Neural progenitor cell (in vitro differentiated cells): ENCODE data around the gene FBXW4. TPM values are rescaled to one million over a fixed set of nuclear protein-coding genes. Genes with fewer than 3 reads are reported as not detected.

ENCODE experiments used
- DNase-seq: peaks from one replicate; pipeline ENCODE4 v3.0.0-alpha.2; 2016; ENCODE audit warnings: low spot score
- H2AFZ ChIP-seq: fragments of 200-600 bp; sonication (generic); replicated peaks from 2 replicates; pipeline ENCODE4 v1.6.1; 2016; ENCODE audit warnings: antibody characterized with exemption
- H3F3A ChIP-seq: fragments of 200-600 bp; sonication (generic); 2 replicates; pipeline ENCODE4 v1.6.1; 2016; ENCODE audit warnings: antibody characterized with exemption, low read depth
- H3K27ac ChIP-seq: fragments of 200-600 bp; sonication (generic); 2 replicates; pipeline ENCODE4 v1.5.1; 2016; ENCODE audit warnings: mild to moderate bottlenecking
- H3K27me3 ChIP-seq: fragments of 200-600 bp; sonication (generic); 2 replicates; pipeline ENCODE4 v1.6.1; 2016; ENCODE audit warnings: mild to moderate bottlenecking, moderate library complexity
- H3K36me3 ChIP-seq: fragments of 200-600 bp; sonication (generic); 2 replicates; pipeline ENCODE4 v1.5.1; 2016
- H3K4me1 ChIP-seq: fragments of 200-600 bp; sonication (generic); 2 replicates; pipeline ENCODE4 v1.6.1; 2016; ENCODE audit warnings: mixed run types
- H3K4me2 ChIP-seq: fragments of 200-600 bp; sonication (generic); 2 replicates; pipeline ENCODE4 v1.6.1; 2016
- H3K4me3 ChIP-seq: fragments of 200-600 bp; sonication (generic); 2 replicates; pipeline ENCODE4 v1.5.1; 2016
- H3K79me2 ChIP-seq: fragments of 200-600 bp; sonication (generic); 2 replicates; pipeline ENCODE4 v1.6.1; 2016; ENCODE audit warnings: low read depth
- H3K9ac ChIP-seq: fragments of 200-600 bp; sonication (generic); 2 replicates; pipeline ENCODE4 v1.6.1; 2016
- H3K9me3 ChIP-seq: fragments of 200-600 bp; sonication (generic); 2 replicates; pipeline ENCODE4 v1.5.1; 2016; ENCODE audit warnings: low read depth
- H4K20me1 ChIP-seq: fragments of 200-600 bp; sonication (generic); 2 replicates; pipeline ENCODE4 v1.6.1; 2016; ENCODE audit warnings: low read depth
- H3K27ac Mint-ChIP-seq: 3 replicates; pipeline ENCODE4 v1.8.0; 2021; ENCODE audit warnings: mixed read lengths
- H3K27me3 Mint-ChIP-seq: 2 replicates; pipeline ENCODE4 v1.8.0; 2022; ENCODE audit warnings: low read depth, mild to moderate bottlenecking, inconsistent platforms, moderate library complexity, mixed read lengths; ENCODE audit not compliant: insufficient read depth
- H3K36me3 Mint-ChIP-seq: 3 replicates; pipeline ENCODE4 v1.8.0; 2021; ENCODE audit warnings: mixed read lengths
- H3K4me1 Mint-ChIP-seq: 3 replicates; pipeline ENCODE4 v1.8.0; 2021; ENCODE audit warnings: mixed read lengths
- H3K4me3 Mint-ChIP-seq: 3 replicates; pipeline ENCODE4 v1.8.0; 2021; ENCODE audit warnings: mild to moderate bottlenecking, moderate library complexity, mixed read lengths
- H3K9me3 Mint-ChIP-seq: 3 replicates; pipeline ENCODE4 v1.8.0; 2020; ENCODE audit warnings: mixed read lengths
- EZH2 ChIP-seq: fragments of 200-600 bp; sonication (generic); IDR thresholded peaks from 2 replicates; pipeline ENCODE4 v1.6.1; 2017; ENCODE audit warnings: antibody characterized with exemption, mild to moderate bottlenecking, moderate library complexity
- EZH2phosphoT487 ChIP-seq: fragments of 200-600 bp; sonication (generic); IDR thresholded peaks from 2 replicates; pipeline ENCODE4 v1.6.1; 2017; ENCODE audit warnings: antibody characterized with exemption
- total RNA-seq: library from RNA; depleted of rRNA; stranded (reverse); fragments of >200 nt; gene quantifications from 2 replicates; pipeline ENCODE4 v1.2.3, GENCODE V29; 2015; ENCODE audit warnings: low replicate concordance
- TF ChIP-seq, protein P1 (sequence below): fragments of 200-600 bp; sonication (generic); IDR thresholded peaks from 2 replicates; pipeline ENCODE4 v1.5.1; 2017; ENCODE audit warnings: antibody characterized with exemption, mild to moderate bottlenecking

The FBXW4 gene
- total RNA-seq, 1 donor from 2014 or later = 36.3 TPM

GRCh38 chr10:101655570-101655969 is 39.4 kb downstream of the FBXW4 start:
- Histone ChIP-seq H3F3A (peaks cover 34% of the 10 kb centered on the region), H3K9me3 (no peaks in the 10 kb centered on the region), H3K27ac (no peak overlapping the region), H3K9ac (no peak overlapping the region), H3K4me2 (no peak overlapping the region), H3K4me1 (peaks cover 54% of the 10 kb centered on the region), H3K4me3 (no peak overlapping the region), H3K36me3 (no peaks in the 10 kb centered on the region), H2AFZ (no peak overlapping the region), H3K79me2 (no peaks in the 10 kb centered on the region), H3K27me3 (no peaks in the 10 kb centered on the region), H4K20me1 (no peaks in the 10 kb centered on the region)
- Mint-ChIP-seq H3K36me3 (peaks cover 26% of the 10 kb centered on the region), H3K9me3 (no peaks in the 10 kb centered on the region), H3K27me3 (peaks cover 2% of the 10 kb centered on the region), H3K4me1 (peaks cover 5% of the 10 kb centered on the region), H3K27ac (no peak overlapping the region), H3K4me3 (no peak overlapping the region)
- DNase-seq = no peak
- TF ChIP-seq, protein P1, sequence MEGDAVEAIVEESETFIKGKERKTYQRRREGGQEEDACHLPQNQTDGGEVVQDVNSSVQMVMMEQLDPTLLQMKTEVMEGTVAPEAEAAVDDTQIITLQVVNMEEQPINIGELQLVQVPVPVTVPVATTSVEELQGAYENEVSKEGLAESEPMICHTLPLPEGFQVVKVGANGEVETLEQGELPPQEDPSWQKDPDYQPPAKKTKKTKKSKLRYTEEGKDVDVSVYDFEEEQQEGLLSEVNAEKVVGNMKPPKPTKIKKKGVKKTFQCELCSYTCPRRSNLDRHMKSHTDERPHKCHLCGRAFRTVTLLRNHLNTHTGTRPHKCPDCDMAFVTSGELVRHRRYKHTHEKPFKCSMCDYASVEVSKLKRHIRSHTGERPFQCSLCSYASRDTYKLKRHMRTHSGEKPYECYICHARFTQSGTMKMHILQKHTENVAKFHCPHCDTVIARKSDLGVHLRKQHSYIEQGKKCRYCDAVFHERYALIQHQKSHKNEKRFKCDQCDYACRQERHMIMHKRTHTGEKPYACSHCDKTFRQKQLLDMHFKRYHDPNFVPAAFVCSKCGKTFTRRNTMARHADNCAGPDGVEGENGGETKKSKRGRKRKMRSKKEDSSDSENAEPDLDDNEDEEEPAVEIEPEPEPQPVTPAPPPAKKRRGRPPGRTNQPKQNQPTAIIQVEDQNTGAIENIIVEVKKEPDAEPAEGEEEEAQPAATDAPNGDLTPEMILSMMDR = no peak
- TF ChIP-seq EZH2 (no peak), EZH2phosphoT487 (no peak)

- no peaks in the 10 kb centered on the region for H4K20me1 ChIP-seq
- no peak overlapping the region for H3K4me3 ChIP-seq
- H3K27me3 Mint-ChIP-seq = peaks cover 2% of the 10 kb centered on the region
- no peak overlapping the region for H3K9ac ChIP-seq
- H2AFZ ChIP-seq = no peak overlapping the region
- H3K4me1 Mint-ChIP-seq = peaks cover 6% of the 10 kb centered on the region
- peak overlapping the region; percentile 90 for H3K27ac ChIP-seq
- H3K9me3 Mint-ChIP-seq = no peaks in the 10 kb centered on the region
- H3K27ac Mint-ChIP-seq = no peak overlapping the region
- H3F3A ChIP-seq = peaks cover 34% of the 10 kb centered on the region
- no peaks in the 10 kb centered on the region for H3K9me3 ChIP-seq
- no peaks in the 10 kb centered on the region for H3K36me3 ChIP-seq
- H3K4me2 ChIP-seq = no peak overlapping the region
- no peak overlapping the region for H3K4me3 Mint-ChIP-seq
- no peak for DNase-seq
- peaks cover 19% of the 10 kb centered on the region for H3K36me3 Mint-ChIP-seq
- no peaks in the 10 kb centered on the region for H3K27me3 ChIP-seq
- TF ChIP-seq, protein P1 = no peak
- TF ChIP-seq EZH2 (no peak), EZH2phosphoT487 (no peak)
- peaks cover 46% of the 10 kb centered on the region for H3K4me1 ChIP-seq
- no peaks in the 10 kb centered on the region for H3K79me2 ChIP-seq
These were observed 41.4 kb downstream of the FBXW4 start for GRCh38 chr10:101653536-101653935.

GRCh38 chr10:101651336-101651735 is 43.6 kb downstream of the FBXW4 start:
- Histone ChIP-seq H3K27me3 (no peaks in the 10 kb centered on the region), H3K4me3 (no peak overlapping the region), H3K27ac (peak overlapping the region; percentile 90), H3K9ac (no peak overlapping the region), H3K4me1 (peaks cover 52% of the 10 kb centered on the region), H3K4me2 (peak overlapping the region; percentile 63), H4K20me1 (no peaks in the 10 kb centered on the region), H3K36me3 (no peaks in the 10 kb centered on the region), H3F3A (peaks cover 40% of the 10 kb centered on the region), H2AFZ (no peak overlapping the region), H3K9me3 (no peaks in the 10 kb centered on the region), H3K79me2 (no peaks in the 10 kb centered on the region)
- H3K9me3 Mint-ChIP-seq = no peaks in the 10 kb centered on the region
- no peak overlapping the region for H3K27ac Mint-ChIP-seq
- H3K36me3 Mint-ChIP-seq = peaks cover 12% of the 10 kb centered on the region
- H3K27me3 Mint-ChIP-seq = peaks cover 2% of the 10 kb centered on the region
- peak overlapping the region; percentile 54 for H3K4me3 Mint-ChIP-seq
- DNase-seq = no peak
- H3K4me1 Mint-ChIP-seq = peaks cover 6% of the 10 kb centered on the region
- TF ChIP-seq EZH2 (no peak), EZH2phosphoT487 (no peak)
- TF ChIP-seq, protein P1 = no peak
